GDM1 (cell line): ENCODE measurements around the gene MTERF2.
"Not testable (repeated sequence)": the region's sequence is repeated elsewhere in the genome, so short reads cannot be mapped to it uniquely, and the experiment has no call there.

Experiments used
- DNase-seq: peaks from one replicate; lab custom pipeline; 2025; lab: John Stamatoyannopoulos, UW

The MTERF2 gene, protein sequence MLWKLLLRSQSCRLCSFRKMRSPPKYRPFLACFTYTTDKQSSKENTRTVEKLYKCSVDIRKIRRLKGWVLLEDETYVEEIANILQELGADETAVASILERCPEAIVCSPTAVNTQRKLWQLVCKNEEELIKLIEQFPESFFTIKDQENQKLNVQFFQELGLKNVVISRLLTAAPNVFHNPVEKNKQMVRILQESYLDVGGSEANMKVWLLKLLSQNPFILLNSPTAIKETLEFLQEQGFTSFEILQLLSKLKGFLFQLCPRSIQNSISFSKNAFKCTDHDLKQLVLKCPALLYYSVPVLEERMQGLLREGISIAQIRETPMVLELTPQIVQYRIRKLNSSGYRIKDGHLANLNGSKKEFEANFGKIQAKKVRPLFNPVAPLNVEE

DNA sequence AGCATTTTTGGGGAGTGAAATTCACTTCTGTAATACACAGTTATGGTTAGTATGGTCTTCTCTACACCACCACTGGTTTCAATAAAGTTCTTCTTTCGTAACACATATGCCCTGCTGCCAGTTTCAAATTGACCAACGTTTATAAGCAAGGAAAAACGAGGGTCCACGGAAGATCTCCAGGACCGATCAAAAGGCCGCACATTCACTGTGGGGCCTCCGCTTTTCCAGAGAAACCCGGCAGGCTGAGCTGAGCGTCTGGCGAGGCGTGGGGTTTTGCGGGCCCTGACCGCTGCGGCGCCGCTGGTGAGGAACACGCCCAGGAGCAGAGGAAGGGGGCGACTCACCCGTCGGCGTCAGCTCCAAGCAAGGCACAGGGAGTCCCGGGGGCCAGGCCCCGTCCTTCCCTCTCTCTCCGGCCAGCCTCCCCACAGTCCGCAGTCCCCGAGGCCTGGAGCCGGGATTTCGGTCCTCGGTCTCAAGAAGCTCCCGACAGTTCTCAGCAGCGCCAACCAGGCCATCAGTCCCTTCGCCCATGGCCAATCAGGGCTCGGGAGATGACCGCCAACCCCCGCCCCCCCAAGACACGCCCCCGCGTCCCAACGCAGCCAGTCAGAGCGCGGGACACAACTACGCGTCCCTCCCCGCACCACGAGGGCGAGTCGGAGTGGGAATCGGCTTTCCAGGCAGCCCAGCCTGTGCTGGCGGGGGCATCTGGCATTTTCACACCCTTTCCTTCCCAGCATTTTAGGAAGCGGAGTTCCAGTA lies at the start of gene MTERF2:
TSS of gene MTERF2 (minus strand) at position 522 of the 765 bp plus-strand sequence. CDS start 8,432 bp downstream, outside the sequence.
- peak; percentile 83 for DNase-seq

DNA sequence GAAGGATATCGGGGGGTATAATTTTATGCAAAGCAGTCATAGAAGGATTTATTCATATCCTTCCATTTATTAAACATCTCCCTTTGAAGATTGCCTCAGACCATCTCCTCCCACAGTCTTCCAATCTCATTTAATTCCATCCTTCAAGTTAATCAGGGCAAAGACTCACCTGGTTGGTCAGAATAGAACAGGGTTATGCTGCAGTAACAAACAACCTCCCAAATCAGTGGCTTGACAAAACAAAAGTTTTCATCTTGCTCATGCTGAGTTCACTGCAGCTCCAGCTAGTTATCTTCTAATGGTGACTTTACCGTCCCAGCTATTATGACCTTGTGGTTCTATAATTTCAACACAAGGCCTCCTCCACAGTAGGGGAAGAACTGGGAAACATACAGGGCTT lies 48.8 kb upstream of the MTERF2 start:
- no peak for DNase-seq

DNA sequence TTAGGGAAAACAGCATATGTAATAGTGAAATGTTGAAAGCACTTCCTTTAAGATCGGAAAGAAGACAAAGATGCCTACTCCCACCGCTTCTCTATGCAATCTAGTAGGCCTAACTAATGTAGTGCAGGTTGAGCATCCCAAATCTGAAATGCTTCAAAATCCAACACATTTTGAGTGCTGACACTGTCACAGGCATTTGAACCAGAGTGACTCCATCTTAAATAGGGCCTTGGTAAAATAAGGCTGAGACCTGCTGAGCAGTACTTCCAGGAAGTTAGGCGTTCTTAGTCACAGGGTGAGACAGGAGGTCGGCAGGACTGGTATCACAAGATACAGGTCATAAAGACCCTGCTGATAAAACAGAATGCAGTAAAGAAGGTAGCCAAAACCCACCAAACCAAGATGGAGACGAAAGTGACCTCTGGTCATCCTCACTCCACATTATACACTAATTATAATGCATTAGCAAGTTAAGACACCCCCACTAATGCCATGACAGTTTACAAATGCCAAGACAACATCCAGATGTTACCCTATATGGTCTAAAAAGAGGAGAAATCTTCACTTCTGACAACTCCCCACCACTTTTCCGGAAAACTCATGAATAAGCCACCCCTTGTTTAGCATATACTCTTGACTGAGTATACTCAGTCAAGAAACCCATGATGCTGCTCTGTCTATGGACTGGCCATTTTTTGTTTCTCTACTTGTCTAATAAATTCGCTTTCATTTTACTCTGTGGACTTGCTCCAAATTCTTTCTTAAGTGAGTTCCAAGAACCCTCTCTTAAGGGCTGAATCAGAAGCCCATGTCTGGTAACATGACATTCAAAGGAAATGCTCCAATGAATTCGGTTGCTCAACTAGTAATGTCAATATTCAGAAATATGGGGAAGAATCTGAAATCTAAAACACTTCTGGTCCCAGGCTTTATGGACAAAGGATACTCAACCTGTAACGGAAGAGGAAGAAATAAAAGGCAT lies 47.1 kb upstream of the MTERF2 start:
- DNase-seq, result no peak

DNA sequence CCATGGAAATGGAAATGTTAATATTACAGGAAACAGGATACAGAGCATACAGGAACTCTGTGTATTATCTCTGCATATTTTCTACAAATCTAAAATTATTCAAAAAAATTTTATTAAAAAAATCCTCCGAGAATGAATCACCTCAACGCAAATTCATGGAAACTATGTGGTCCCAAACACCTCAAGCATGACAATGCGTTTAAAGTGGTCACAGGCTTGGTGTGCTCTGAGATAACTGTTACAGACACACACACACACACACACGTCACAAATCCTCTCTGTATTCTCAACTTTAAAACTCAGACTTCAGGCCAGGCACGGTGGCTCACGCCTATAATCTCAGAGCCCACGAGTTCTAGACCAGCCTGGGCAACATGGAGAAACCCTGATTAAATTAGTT lies 45.3 kb upstream of the MTERF2 start:
- DNase-seq, result no peak

DNA sequence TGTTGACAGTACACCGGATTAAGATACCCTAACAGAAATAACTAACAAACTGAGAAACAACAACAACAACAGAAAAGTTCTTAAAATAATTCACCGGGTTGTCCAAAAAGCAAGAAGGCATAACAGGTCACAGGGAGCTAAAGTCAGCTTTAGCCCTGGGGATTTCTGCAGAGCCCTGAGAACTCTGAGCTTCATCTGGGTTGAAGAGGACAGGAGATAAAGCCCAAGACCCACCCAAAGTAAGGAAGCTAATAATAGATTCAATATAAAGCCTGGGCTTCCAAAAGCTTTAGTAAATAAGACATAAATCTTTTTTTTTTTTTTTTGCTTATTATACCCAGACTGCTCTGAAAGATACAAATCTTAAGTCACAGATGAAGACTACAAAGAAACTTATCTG lies 44.1 kb upstream of the MTERF2 start:
- no peak for DNase-seq

DNA sequence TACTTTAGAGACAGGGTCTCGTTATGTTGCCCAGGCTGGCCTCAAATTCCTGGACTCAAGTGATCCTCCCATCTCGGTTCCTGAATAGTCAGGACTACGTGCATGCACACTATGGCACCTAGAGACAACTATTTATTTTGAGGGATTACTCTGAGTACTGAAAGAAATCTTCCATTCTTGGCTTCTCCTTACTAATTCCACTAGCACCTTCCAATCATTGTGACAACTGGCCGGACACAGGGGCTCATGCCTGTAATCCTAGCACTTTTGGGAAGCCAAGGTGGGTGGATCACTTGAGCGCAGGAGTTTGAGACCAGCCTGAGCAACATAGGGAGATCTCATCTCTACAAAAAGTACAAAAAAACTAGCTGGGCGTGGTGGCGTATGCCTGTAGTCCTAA lies 42.1 kb upstream of the MTERF2 start:
- DNase-seq, result no peak

DNA sequence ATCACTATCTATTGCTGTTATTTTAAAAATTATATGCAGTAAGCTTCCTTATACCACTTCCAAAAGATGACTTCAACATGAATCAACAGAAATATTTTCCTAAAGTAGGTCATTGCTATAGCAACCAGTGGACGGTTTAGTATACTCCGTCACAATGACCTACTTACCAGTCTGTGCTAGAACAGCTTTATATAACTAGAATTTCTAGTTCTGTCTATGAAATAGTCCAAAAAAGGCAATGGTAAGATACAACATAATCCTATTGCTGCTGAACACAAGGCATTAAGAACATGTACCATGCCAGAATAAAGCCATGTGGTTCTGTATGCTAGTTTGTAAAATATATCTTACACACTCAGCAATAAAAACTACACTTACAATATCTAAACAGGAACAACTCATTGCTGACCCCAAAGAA lies 40.7 kb upstream of the MTERF2 start:
- DNase-seq, result no peak

DNA sequence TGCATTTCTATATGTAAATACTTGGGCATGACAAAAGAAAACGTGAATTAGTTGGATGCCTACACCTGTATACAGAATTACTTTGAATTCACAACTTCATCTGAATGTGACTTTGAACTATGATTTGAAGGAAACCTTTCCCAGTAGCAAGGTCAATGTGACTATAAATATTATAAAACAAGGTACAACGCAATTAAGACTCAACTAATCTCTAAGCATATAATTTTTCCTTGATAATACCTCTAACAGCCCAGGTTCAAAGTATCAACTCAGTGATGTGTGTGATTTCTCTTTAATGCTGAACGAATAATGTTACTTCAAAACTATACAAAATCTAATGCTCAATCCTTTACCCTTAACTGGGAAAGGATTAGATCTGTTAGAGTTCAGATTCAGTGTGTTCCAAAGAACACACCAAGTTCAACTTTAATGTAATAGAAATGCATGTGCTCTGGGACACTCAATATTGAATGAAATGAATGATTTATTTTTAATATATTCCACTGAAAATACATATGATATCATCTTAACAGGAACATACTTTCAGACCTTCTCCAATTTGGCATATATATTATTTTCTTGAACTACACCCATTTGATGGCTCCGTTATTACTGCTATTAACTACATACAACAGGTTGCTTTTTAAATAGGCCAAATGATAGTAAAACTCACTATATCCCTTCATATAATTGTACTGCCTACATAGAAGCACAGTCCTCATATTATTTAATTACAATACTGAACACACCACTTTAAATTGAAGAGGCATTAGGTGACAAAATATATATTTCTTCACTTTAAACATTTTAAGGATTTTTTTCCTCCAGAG lies 40.1 kb upstream of the MTERF2 start:
- DNase-seq, result no peak

DNA sequence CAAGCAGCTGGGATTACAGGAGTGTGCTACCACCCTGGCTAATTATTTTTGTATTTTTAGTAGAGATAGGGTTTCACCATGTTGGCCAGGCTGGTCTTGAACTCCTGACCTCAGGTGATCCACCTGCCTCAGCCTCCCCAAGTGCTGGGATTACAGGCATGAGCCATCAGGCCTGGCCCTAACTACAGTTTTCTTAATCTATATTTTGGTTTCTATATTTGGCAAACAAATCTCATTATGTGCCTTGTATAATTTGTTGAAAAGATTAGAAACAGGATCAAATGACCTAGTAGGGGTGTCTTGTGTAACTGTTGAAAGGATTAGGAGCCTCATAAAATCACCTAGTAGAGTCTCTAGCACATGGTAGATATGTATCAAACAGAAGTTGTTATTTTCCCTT lies 39.4 kb upstream of the MTERF2 start:
- DNase-seq, result not testable (repeated sequence)

DNA sequence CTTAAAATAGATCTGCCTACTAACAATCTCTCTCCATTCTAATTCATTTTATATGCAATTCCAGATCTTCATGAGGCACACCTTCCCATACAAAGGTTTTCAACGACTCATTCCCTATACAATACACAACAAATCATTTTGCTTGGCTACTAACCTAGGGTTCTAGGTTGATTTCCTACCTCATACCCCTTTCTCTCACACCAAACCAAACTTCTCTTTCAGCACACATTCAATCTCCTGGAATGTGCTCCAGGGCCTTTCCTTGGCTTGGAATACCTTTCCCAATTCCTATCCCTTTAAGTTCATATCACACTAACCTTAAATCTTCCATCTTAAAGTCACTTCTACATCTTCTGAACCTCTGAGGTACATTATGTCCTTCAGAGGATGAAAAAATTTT lies 38.7 kb upstream of the MTERF2 start:
- DNase-seq, result no peak

DNA sequence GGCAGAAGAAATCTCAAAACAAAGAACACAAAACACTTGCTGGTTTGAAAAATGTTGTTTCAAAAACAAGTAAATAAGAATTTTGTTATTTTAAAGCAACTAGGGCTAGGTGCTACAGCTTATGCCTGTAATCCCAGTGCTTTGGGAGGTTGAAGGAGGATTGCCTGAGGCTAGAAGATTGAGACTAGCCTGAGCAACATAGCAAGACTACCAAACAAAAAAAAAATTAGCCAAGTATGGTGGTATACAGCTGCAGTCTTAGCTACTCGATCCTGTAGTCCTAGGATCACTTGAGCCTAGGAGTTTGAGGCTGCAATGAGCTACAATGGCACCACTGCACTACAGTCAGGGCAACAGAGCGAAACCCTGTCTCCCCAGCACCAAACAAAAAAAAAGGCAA lies 32.6 kb upstream of the MTERF2 start:
- DNase-seq, result no peak

DNA sequence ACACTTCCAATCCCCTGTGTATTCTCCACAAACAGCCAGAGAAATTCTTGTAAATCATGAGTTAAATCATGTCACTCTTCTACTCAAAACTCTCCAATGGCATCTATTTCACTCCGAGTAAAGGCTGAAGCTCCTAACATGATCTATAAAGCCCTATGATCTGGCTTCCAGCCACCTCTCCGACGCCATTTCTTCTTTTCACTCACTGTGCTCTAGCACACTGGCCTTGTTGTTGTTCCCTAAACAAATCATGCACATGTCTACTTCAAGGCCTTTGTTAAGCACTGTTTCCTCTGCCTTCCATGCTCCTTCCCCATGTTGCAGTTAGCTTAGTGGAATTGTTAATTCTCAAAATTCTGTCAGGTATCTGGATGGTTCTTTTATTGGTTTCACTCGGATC lies 30.1 kb upstream of the MTERF2 start:
- DNase-seq, result no peak

DNA sequence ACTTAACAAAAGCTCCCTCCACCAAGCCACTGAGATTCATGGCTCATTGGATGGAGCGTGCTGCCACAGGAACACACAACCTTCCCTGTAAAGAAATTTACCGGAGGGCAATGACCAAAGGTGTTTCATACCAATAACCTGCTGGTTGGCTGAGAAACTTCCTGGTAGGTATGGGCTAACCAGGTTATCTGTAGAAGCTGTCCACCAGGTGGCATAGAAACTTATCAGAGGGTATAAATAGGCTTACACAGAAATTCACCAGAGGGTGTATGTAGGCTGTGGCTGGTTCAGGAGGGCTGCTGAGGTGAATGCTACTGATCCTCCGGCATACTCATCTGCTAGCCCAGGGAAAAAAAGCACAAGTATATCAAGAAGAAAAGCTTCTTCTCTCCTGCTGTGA lies 27.1 kb upstream of the MTERF2 start:
- no peak for DNase-seq

DNA sequence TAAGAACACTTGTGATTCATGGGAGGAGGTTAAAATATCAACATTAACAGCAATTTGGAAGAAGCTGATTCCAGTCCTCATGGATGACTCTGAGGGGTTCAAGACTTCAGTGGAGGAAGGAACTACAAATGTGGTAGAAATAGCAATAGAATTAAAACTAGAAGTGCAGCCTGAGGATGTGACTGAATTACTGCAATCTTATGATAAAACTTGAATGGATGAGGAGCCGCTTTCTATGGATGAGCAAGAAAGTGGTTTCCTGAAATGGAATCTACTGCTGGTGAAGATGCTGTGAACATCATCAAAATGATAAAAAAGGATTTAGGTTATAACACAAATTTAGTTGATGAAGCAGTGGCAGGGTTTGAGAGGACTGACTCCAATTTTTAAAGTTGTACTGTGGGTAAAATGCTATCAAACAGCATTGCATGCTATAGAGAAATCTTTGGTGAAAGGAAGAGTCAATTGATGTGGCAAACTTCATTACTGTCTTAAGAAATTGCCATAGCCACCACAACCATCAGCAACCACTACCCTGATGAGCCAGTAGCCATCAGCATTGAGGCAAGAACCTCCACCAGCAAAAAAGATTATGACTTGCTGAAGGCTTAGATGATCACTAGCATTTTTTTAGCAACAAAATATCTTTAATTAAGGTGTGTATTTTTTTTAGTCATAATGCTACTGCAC lies 25.9 kb upstream of the MTERF2 start:
- DNase-seq, result no peak

DNA sequence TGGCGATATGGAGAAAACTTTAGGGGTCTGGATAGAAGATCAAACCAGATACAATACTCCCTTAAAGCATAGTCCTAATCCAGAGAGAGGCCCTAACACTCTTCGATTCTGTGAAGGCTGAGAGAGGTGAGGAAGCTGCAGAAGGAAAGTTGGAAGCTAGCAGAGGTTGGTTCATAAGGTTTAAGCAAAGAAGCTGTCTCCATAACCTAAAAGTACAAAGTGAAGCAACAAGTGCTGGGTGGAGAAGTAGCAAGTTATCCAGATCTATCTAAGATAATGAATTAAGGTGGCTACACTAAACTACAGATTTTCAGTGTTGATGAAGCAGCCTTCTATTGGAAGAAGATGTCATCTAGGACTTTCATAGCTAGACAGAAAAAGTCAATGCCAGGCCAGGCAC lies 24.6 kb upstream of the MTERF2 start:
- no peak for DNase-seq

DNA sequence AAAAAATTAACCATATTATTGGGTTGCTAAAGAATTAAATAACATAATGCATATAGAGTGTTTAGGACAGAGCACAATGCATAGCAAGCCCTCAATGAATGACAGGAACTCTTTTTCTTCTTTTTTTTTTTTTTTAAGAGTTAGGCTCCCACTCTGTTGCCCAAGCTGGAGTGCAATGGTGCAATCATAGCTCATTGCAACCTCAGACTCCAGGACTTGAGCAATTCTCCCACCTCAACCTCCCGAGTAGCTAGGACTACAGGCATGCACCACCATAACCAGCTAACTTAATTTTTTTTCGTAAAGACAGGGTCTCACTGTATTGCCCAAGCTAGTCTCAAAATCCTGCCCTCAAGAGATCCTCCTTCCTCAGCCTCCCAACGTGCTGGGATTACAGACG lies 20.5 kb upstream of the MTERF2 start:
- no peak for DNase-seq

DNA sequence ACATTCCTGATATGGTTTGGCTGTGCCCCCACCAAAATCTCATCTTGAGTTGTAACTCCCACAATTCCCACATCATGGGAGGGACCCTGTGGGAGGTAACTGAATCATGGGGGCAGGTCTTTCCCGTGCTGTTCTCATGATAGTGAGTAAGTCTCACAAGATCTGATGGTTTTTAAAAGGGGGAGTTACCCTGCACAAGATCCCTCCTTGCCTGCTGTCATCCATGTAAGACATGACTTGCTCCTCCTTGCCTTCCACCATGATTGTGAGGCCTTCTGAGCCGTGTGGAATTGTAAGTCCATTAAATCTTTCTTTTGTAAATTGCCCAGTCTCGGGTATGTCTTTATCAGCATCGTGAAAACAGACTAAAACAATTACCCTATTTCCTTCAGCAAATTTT lies 15.7 kb upstream of the MTERF2 start:
- DNase-seq, result not testable (repeated sequence)

DNA sequence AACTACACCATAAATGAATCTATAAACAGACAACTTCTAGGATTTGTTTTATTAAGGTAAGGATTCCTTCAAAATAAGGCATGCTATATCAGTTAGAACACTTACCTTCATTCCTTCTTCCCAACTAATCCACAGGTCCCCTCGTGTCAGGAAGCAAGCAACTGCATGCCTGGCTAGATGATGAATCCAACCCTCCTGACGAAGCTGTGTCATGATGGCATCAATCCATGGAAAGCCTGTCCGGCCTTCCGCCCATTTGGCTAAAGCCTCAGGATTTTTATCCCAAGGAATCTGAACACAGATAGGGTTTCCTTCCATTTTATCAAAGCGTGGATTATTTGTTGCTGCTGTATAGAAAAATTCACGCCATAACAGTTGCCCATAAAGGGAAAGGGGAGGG lies 12.5 kb upstream of the MTERF2 start:
- DNase-seq, result no peak

DNA sequence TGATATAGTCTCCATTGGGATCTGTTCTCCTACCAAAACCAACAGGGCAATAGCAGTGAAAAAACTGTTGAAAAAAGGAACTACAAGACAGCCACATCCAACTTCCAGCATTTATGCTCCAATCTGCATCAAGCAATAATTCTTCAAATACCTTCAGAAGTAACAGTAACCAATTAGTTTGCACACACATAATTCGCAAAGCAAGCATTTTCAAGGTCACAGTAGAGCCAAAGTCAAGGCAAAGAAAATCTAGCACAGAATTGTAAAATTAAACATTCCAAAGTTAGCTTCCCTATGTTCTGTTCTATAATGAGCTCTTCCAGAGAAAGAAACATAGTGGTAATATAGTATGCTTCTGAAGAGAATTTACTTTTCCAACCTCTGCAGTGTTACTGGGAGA lies 11.0 kb upstream of the MTERF2 start:
- no peak for DNase-seq

DNA sequence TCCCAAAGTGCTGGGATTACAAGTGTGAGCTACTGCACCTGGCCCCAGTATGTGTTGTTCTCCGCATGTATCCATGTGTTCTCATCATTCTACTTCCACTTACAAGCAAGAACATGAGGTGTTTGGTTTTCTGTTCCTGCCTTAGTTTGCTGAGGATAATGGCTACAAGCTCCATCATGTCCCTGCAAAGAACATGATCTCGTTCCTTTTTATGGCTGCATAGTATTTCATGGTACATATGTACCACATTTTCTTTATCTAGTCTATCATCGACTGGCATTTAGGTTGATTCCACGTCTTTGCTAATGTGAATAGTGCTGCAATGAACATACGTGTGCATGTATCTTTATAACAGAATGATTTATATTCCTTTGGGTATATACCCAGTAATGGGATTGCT lies 9.2 kb upstream of the MTERF2 start:
- DNase-seq, result not testable (repeated sequence)
